Activated T-helper 1 cell treated with Interleukin-2 at 50 U/mL for 16 hours (primary cell): Measurements from ENCODE around the gene CABLES1.

Experiments
- DNase-seq: peaks from one replicate; pipeline ENCODE4 v3.0.0-alpha.2; 2020; ENCODE audit warnings: low read depth

CABLES1 gene

GRCh38 chr18:23194155-23194996, 59.1 kb downstream of the CABLES1 start:
- DNase-seq, result no peak

- no peak for DNase-seq
Observed at GRCh38 chr18:23194997-23195957, 60.0 kb downstream of the CABLES1 start.

GRCh38 chr18:23196119-23197007, 61.1 kb downstream of the CABLES1 start:
- DNase-seq, result no peak

- no peak for DNase-seq
Observed at GRCh38 chr18:23198217-23198845, 63.0 kb downstream of the CABLES1 start.

- DNase-seq, result no peak
Observed at GRCh38 chr18:23200756-23201155, 65.5 kb downstream of the CABLES1 start.

- DNase-seq, result no peak
Observed at GRCh38 chr18:23201741-23202140, 66.5 kb downstream of the CABLES1 start.

- no peak for DNase-seq
Observed at GRCh38 chr18:23203891-23204432, 68.7 kb downstream of the CABLES1 start.

GRCh38 chr18:23204589-23205235, 69.4 kb downstream of the CABLES1 start:
- no peak for DNase-seq

- no peak for DNase-seq
Observed at GRCh38 chr18:23205980-23206379, 70.7 kb downstream of the CABLES1 start.

GRCh38 chr18:23207191-23207955, 72.1 kb downstream of the CABLES1 start:
- DNase-seq, result no peak

GRCh38 chr18:23207994-23208393, 72.7 kb downstream of the CABLES1 start:
- no peak for DNase-seq

GRCh38 chr18:23208600-23208999, 73.3 kb downstream of the CABLES1 start:
- DNase-seq, result no peak

- DNase-seq, result no peak
Observed at GRCh38 chr18:23209031-23209430, 73.7 kb downstream of the CABLES1 start.

- no peak for DNase-seq
Observed at GRCh38 chr18:23209796-23210195, 74.5 kb downstream of the CABLES1 start.

- no peak for DNase-seq
Observed at GRCh38 chr18:23210526-23210925, 75.2 kb downstream of the CABLES1 start.

- no peak for DNase-seq
Observed at GRCh38 chr18:23211146-23211545, 75.9 kb downstream of the CABLES1 start.

- no peak for DNase-seq
Observed at GRCh38 chr18:23212161-23212560, 76.9 kb downstream of the CABLES1 start.

GRCh38 chr18:23213200-23213599, 77.9 kb downstream of the CABLES1 start:
- no peak for DNase-seq

GRCh38 chr18:23217781-23218180, 82.5 kb downstream of the CABLES1 start:
- DNase-seq, result no peak

GRCh38 chr18:23220355-23220754, 85.1 kb downstream of the CABLES1 start:
- no peak for DNase-seq
